DOHH2 (cell line): ENCODE measurements around the gene DDX43.
"Not testable (repeated sequence)": the region's sequence is repeated elsewhere in the genome, so short reads cannot be mapped to it uniquely, and the experiment has no call there.

ENCODE experiments used
- H3F3A ChIP-seq: fragments of 200-600 bp; sonication (generic), shearing (Covaris generic); 2 replicates; pipeline ENCODE4 v1.6.0; 2016; ENCODE audit warnings: antibody characterized with exemption, mild to moderate bottlenecking; ENCODE audit not compliant: control insufficient read depth, insufficient read depth
- H3K27ac ChIP-seq: fragments of 200-600 bp; sonication (generic); 2 replicates; pipeline ENCODE4 v1.5.1; 2014; ENCODE audit warnings: low read depth, mild to moderate bottlenecking, low read length, moderate library complexity
- H3K27me3 ChIP-seq: fragments of 200-600 bp; sonication (generic); 2 replicates; pipeline ENCODE4 v1.6.1; 2014; ENCODE audit warnings: mild to moderate bottlenecking, low read length, mixed read lengths; ENCODE audit not compliant: control insufficient read depth
- H3K36me3 ChIP-seq: fragments of 200-600 bp; sonication (generic); 2 replicates; pipeline ENCODE4 v1.6.1; 2014; ENCODE audit warnings: mild to moderate bottlenecking, low read length, moderate library complexity, mixed read lengths; ENCODE audit not compliant: control insufficient read depth
- H3K4me1 ChIP-seq: fragments of 200-600 bp; sonication (generic); 2 replicates; pipeline ENCODE4 v1.6.1; 2014; ENCODE audit warnings: mild to moderate bottlenecking, low read length, mixed read lengths; ENCODE audit not compliant: control insufficient read depth
- H3K4me2 ChIP-seq: fragments of 200-600 bp; sonication (generic); 2 replicates; pipeline ENCODE4 v1.6.0; 2014; ENCODE audit warnings: mild to moderate bottlenecking, low read length, moderate library complexity
- H3K4me3 ChIP-seq: fragments of 200-600 bp; sonication (generic); 2 replicates; pipeline ENCODE4 v1.5.1; 2014; ENCODE audit warnings: mild to moderate bottlenecking, low read length, mixed read lengths
- H3K79me2 ChIP-seq: fragments of 200-600 bp; sonication (generic); 2 replicates; pipeline ENCODE4 v1.6.1; 2014; ENCODE audit warnings: mild to moderate bottlenecking, low read length, mixed read lengths; ENCODE audit not compliant: control insufficient read depth
- H3K9me2 ChIP-seq: fragments of 200-600 bp; sonication (generic); replicated peaks from 2 replicates; pipeline ENCODE4 v1.6.1; 2014; ENCODE audit warnings: mild to moderate bottlenecking, low read length, mixed read lengths; ENCODE audit not compliant: control insufficient read depth
- H3K9me3 ChIP-seq: fragments of 200-600 bp; sonication (generic); 2 replicates; pipeline ENCODE4 v1.6.1; 2014; ENCODE audit warnings: antibody characterized with exemption, low read length, mixed read lengths; ENCODE audit not compliant: control insufficient read depth, insufficient read depth
- H4K20me1 ChIP-seq: fragments of 200-600 bp; sonication (generic); 2 replicates; pipeline ENCODE4 v1.6.0; 2014; ENCODE audit warnings: low read depth, mild to moderate bottlenecking, antibody characterized with exemption, low read length, moderate library complexity; ENCODE audit not compliant: control insufficient read depth, insufficient read depth
- EZH2phosphoT487 ChIP-seq: fragments of 200-600 bp; sonication (generic); IDR thresholded peaks from 2 replicates; pipeline ENCODE4 v1.6.1; 2017; ENCODE audit warnings: borderline replicate concordance, mild to moderate bottlenecking, antibody characterized with exemption, low read length, moderate library complexity, mixed read lengths
- TF ChIP-seq, protein P1 (sequence below): fragments of 200-600 bp; sonication (generic); IDR thresholded peaks from one replicate; pipeline ENCODE4 v1.5.1; 2014; ENCODE audit warnings: antibody characterized with exemption, mild to moderate bottlenecking, low read depth, low read length; ENCODE audit not compliant: poor library complexity, severe bottlenecking

Gene DDX43

DNA sequence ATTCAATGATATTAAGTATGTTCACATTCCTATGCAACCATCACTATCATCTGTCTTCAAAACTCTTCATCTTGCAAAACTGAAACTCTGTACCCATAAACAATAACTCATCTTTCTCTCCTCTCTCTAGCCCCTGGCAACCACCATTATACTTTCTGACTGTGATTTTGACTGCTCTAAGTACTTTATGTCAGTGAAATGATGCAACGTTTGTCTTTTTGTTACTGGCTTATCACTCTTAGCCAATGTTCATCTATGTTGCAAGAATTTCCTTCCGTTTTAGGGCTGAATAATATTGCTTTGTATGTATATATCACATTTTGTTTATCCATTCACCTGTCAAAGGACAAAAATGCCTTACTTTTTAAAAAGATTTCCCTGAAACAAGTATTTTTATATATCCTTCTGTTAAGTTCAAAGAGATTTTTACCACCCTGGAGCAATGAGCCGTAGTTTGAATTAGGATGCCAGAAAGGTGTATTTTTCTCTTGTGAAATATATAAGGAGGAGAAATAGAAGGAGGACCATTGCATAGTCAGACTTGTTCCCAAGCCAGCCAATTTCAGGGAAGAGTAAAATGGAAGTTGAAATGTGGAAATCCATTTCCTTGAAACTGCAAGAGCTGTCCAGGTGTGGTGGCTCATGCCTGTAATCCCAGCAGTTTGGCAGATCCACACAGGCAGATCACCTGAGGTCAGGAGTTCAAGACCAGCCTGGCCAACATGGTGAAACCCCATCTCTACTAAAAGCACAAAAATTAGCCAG, 61.4 kb downstream of the DDX43 start:
- no peaks in the 10 kb centered on the region for H3K36me3 ChIP-seq
- no peak overlapping the region for H3K27ac ChIP-seq
- H3K4me3 ChIP-seq = no peak overlapping the region
- no peak for TF ChIP-seq EZH2phosphoT487
- TF ChIP-seq, protein P1, sequence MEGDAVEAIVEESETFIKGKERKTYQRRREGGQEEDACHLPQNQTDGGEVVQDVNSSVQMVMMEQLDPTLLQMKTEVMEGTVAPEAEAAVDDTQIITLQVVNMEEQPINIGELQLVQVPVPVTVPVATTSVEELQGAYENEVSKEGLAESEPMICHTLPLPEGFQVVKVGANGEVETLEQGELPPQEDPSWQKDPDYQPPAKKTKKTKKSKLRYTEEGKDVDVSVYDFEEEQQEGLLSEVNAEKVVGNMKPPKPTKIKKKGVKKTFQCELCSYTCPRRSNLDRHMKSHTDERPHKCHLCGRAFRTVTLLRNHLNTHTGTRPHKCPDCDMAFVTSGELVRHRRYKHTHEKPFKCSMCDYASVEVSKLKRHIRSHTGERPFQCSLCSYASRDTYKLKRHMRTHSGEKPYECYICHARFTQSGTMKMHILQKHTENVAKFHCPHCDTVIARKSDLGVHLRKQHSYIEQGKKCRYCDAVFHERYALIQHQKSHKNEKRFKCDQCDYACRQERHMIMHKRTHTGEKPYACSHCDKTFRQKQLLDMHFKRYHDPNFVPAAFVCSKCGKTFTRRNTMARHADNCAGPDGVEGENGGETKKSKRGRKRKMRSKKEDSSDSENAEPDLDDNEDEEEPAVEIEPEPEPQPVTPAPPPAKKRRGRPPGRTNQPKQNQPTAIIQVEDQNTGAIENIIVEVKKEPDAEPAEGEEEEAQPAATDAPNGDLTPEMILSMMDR = no peak
- H3K4me2 ChIP-seq = no peak overlapping the region
- H3K4me1 ChIP-seq = peaks cover 29% of the 10 kb centered on the region
- no peaks in the 10 kb centered on the region for H4K20me1 ChIP-seq
- peaks cover 10% of the 10 kb centered on the region; the same call in 1 of the 2 replicates for H3F3A ChIP-seq
- H3K79me2 ChIP-seq = peaks cover 15% of the 10 kb centered on the region
- H3K9me2 ChIP-seq = no peaks in the 10 kb centered on the region
- no peaks in the 10 kb centered on the region for H3K9me3 ChIP-seq
- peaks cover 2% of the 10 kb centered on the region; the same call in 1 of the 2 replicates for H3K27me3 ChIP-seq

- H3K4me1 ChIP-seq = peaks cover 27% of the 10 kb centered on the region
- not testable (repeated sequence) for H3K27ac ChIP-seq, H3K4me2 ChIP-seq, H3K9me2 ChIP-seq, H4K20me1 ChIP-seq, H3K4me3 ChIP-seq, H3K9me3 ChIP-seq, H3K27me3 ChIP-seq
- peaks cover 14% of the 10 kb centered on the region for H3F3A ChIP-seq
- H3K36me3 ChIP-seq = peaks cover 20% of the 10 kb centered on the region
- H3K79me2 ChIP-seq = peaks cover 33% of the 10 kb centered on the region
Measured at GRCh38 chr6:73459474-73459873, 64.8 kb downstream of the DDX43 start.

DNA sequence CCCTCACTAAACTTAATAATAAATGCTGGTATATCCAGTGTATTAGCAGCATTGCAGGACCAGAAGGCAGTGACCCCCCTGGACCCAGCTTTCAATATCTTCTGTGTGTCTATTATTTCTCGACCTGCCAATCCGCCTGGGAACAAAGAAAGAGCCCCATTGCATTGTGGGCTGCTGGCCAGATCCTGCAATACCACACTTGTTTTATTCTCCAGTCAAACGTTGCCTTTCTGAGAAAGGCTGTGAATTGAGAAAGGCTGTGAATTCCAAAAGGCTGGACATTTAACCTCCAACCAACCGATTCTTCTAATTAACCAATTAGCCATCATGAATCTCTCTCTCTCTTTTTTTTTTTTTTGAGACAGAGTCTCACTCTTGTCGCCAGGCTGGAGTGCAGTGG, 65.4 kb downstream of the DDX43 start:
- TF ChIP-seq, protein P1 = no peak
- TF ChIP-seq EZH2phosphoT487 = no peak
- H3F3A ChIP-seq = peaks cover 14% of the 10 kb centered on the region
- no peaks in the 10 kb centered on the region for H3K9me2 ChIP-seq
- no peaks in the 10 kb centered on the region for H4K20me1 ChIP-seq
- H3K36me3 ChIP-seq = peaks cover 24% of the 10 kb centered on the region
- H3K4me1 ChIP-seq = peaks cover 27% of the 10 kb centered on the region
- peaks cover 39% of the 10 kb centered on the region for H3K79me2 ChIP-seq
- H3K4me2 ChIP-seq = peak overlapping the region; percentile 81
- H3K27ac ChIP-seq = no peak overlapping the region
- no peaks in the 10 kb centered on the region for H3K27me3 ChIP-seq
- H3K4me3 ChIP-seq = 0 out of 2 replicates have a peak overlapping the region, but pooled peaks have one; percentile 100
- H3K9me3 ChIP-seq = no peaks in the 10 kb centered on the region
